Measurements from ENCODE around the gene TLK2.

GRCh38 chr17:62618647-62619416 is 140.2 kb downstream of the TLK2 start:
- TF ChIP-seq EP300 (IDR thresholded peaks at IDR 0.05) (no peak), CTCF (IDR thresholded peaks at IDR 0.05) (no peak)

All from sigmoid colon (tissue), 4 donors.